ENCODE measurements around the gene MINDY2.
"Not testable (repeated sequence)": the region's sequence is repeated elsewhere in the genome, so short reads cannot be mapped to it uniquely, and the experiment has no call there.

Gene MINDY2

GRCh38 chr15:58752716-58753115, 18.4 kb upstream of the MINDY2 start:
- DNase-seq, result no peak

DNA sequence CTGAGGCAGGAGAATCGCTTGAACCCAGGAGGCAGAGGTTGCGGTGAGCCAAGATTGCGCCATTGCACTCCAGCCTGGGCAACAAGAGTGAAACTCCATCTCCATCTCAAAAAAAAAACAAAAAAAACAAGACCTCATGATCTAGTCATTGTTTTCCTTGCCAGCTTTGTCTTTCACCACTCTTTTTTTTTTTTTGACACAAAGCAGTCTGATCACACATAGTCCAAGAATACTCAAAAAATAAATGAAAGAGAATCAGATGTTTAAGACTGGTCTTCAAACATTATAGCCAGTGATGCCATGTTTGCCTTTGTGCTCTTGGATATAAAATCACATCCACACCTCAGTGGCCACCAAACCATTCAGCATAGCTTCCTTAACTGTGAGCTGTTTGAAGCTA, 15.8 kb upstream of the MINDY2 start:
- DNase-seq, result no peak

DNA sequence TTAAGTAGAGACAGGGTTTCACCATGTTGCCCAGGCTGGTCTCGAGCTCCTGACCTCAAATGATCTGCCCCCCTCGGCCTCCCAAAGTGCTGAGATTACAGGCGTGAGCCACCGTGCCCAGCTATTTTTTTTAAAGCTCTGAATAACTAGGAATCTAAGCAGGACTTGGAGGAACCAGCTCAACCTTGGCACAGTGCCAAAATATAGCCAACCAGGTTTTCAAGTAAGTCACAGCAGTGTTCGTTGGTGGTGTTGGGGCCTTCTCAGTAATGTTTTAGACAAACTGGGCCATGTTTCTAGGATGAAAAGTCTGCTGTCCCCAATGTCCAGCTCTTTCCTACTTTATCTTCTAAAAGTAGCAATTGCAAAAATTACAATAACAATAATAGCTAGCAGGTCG, 15.1 kb upstream of the MINDY2 start:
- no peak for DNase-seq

- DNase-seq, result no peak
Observed at GRCh38 chr15:58758141-58758540, 13.0 kb upstream of the MINDY2 start.

DNA sequence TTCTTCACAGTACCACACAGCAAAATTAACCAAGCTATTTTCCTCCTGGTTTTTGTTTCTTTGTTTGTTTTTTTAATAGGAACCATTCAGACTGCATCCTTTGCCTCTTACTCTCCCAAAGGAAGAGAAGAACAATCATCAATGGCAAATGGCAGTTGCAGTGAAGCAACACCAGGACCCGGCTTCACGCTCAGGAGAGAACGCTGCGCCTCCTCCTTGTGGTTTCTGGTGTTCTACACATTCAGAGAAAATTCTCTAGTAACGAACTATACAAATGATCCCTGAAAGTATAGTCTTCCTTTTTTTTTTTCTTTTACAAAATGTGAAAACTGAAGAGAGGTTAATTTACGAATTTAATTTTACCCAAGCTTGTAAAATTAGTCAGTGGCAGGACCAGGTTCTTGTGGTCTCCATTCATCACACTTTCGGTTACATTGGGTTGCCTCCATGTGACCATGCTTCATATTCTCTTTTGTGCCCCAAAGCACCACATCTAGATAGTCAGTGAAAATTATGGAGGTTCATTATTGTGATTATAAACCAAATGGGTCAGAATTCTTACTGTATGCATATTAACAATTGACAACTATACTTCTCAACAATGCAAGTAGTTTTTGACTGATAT, 10.6 kb upstream of the MINDY2 start:
- DNase-seq, result no peak

DNA sequence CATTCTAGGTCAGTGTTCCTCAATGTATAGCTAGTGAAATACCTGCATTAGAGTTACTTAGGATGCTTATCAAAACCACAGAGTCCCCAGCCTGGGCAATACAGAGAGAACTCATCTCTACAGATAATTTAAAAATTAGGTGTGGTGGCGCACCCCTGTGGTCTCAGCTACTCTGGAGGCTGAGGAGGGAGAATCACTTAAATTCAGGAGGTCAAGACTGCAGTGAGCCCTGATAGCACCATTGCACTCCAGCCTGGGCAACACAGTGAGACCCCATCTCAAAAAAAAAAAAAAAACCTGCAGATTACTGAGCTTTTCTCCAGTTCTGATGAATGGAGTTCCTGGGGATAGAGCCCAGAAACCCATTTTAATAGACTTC, 10.1 kb upstream of the MINDY2 start:
- no peak for DNase-seq

DNA sequence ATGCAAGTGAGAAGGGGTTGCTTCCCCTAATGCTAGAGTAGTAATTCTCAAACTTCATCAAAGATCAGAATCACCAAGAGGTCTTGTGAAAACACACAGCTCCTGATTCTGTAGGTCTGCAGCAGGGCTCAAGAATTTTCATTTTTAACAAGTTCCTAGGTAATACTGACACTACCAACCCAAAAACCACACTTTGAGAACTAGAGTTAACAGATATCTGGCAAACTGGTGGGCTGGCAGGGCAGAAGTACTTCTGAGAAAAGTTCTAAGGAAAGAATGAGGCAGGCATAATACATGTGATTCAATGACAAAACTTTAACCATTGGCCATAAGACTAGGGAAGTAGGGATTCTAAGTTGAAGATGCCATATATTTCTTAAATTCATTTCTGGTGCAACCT, 8.8 kb upstream of the MINDY2 start:
- DNase-seq, result no peak

DNA sequence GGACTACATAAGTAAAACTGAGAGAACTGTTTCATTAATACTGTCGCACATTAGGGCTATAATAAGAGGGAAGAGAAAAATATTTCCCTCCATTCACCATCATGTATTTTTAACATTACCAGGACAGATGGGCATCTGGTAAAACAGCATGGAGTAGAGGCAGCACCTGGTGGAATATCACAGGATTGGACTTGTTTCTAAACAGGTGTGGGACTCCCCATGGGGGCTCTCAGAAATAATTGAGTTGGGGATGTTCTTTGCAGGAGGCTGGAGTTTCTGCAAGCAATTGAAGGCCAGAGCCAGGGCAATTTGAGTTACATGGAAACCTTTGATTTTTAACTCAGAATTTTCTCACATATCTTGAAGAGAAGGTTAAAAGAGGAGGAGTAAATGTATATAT, 8.4 kb upstream of the MINDY2 start:
- DNase-seq, result peak; percentile 63

DNA sequence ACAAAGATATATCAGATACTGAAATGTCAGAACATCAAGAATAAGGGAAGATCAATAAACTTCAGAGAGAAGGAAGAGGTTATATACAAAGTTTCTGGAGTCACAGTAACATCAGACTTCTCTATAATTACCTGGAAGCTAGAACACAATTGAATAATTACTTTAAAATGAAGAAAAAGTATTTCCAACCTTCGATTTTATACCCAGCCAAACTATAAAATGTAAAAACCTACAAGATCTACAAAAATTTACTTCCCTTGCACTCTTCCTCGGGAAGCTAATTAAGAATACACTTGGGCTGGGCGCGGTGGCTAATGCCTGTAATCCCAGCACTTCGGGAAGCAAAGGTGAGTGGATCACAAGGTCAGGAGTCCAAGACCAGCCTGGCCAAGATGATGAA, 6.6 kb upstream of the MINDY2 start:
- DNase-seq, result no peak

- DNase-seq, result no peak
Observed at GRCh38 chr15:58766290-58766689, 4.8 kb upstream of the MINDY2 start.

DNA sequence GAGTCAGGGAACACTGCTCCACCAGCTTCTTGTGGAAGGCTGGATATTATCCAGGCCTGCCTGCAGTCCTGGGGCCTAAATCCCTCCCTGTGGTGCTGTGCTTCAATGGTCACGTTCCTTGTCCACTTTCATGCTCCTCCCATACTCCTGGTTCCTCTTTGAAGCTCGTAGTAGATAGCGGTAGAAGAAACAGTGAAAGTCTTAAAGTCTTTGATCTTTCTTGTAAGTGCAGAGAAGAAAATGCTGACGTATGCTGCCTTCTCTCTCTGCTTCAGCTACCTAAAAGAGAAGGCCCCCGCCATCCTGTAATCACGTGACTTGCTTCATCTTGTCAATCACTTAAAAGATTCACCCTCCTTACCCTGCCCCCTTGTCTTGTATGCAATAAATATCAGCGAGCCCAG, 2.5 kb upstream of the MINDY2 start:
- not testable (repeated sequence) for DNase-seq

- DNase-seq, result no peak
Observed at GRCh38 chr15:58770519-58770856, 614 bp upstream of the MINDY2 start.

DNA sequence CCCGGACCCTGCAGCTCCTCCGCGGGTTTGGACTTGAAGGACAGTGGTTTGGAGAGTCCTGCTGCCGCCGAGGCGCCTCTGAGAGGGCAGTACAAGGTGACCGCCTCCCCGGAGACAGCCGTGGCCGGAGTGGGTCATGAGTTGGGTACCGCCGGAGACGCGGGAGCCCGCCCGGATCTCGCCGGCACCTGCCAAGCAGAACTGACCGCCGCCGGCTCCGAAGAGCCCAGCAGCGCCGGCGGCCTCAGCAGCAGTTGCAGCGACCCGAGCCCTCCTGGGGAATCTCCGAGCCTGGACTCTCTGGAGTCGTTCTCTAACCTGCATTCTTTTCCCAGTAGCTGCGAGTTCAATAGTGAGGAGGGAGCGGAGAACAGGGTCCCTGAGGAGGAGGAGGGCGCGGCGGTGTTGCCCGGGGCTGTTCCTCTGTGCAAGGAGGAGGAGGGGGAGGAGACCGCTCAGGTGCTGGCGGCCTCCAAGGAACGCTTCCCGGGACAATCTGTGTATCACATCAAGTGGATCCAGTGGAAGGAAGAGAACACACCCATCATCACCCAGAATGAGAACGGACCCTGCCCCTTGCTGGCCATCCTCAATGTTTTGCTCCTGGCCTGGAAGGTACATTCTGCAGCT, 634 bp downstream of the MINDY2 start:
- no peak for DNase-seq

DNA sequence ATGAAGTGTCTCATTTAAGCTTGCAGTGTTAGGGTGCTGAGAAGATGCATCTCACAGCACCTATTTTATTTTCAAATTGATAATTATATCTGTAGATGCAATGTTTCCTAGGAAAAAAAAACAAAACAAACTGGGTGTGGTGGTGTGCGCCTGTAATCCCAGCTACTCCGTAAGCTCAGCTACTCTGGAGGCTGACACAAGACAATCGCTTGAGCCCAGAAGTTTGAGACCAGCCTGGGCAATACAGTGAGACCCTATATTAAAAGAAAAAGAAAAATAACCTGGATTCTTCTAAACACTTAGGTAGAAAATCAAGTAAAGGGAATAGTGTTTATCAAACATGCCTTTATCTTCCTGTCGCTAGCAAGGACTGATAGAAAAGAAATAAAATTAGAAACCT, 1.9 kb downstream of the MINDY2 start:
- no peak for DNase-seq

- no peak for DNase-seq
Observed at GRCh38 chr15:58775402-58775801, 4.3 kb downstream of the MINDY2 start.

GRCh38 chr15:58777107-58777506, 6.0 kb downstream of the MINDY2 start:
- DNase-seq, result no peak

- DNase-seq, result no peak
Observed at GRCh38 chr15:58779554-58779953, 8.5 kb downstream of the MINDY2 start.

DNA sequence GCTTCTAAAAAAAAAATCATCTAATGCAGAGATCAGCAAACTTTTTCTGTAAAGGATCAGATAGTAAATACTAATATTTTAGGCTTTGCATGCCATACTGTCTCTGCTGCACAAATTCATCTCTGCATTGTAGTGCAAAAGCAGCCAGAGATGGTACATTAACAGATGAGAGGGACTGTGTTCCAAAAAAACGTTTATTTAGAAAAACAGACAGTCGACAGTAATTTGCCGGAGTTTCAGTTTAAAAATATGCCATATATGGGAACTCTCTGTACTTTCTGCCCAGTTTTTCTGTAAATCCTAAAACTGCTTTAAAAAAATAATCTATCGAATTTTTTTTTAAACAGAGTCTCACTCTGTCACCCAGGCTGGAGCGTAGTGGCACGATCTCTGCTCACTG, 14.3 kb downstream of the MINDY2 start:
- no peak for DNase-seq

- DNase-seq, result no peak
Observed at GRCh38 chr15:58788056-58788710, 17.1 kb downstream of the MINDY2 start.

- no peak for DNase-seq
Observed at GRCh38 chr15:58793862-58794261, 22.8 kb downstream of the MINDY2 start.

DNA sequence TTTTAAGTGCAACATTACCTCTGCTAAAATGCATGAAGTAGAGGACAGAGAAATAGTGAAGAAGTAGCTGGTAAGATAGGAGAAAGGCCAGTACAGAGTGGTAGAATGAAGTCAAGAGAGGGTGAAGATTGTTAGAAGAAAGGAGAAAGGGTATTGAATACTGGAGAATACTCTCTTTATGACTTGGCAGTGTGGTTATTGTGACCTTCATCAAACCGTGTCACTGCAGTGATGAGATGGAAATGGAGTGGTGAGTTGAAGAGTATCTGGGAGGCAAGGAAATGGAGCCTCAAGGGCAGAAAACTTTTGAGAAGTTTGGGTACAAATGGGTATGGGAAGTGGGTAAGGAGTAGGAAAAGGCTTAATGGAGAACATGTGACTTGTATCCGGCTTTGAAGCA, 24.7 kb downstream of the MINDY2 start:
- DNase-seq, result no peak

GRCh38 chr15:58797505-58797904, 26.4 kb downstream of the MINDY2 start:
- no peak for DNase-seq

DNA sequence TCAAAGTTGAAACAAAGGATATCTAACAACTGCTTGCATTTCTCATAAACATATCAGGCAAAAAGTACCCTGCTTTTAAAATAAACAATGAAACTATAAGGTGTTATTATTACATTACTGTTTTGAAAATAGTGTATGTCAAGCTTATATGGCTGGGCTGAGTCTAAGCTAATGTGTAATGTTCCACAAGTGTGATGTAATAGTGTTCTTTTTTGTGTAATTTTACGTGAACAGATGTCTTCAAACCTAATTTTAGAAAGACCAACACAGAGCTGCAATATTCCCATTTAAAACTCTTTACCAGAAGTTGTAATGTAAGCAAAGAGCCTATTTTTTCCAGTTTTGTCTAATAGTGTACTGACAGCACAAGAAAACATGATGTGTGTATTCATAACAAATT, 34.0 kb downstream of the MINDY2 start:
- DNase-seq, result no peak

DNA sequence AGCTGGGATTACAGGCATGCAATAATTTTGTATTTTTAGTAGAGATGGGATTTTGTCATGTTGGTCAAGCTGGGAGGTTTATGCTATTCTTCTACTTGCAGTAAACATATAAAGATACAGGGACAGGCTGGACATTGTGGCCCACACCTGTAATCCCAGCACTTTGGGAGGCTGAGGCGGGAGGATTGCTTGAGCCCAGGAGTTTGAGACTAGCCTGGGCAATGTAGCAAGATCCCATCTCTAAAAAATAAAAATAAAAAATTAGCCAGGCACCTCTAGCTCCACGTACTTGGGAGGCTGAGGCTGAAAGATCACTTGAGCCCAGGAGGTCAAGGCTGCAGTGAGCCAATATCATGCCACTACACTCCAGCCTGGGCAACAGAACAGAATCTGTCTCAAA, 52.2 kb downstream of the MINDY2 start:
- not testable (repeated sequence) for DNase-seq

DNA sequence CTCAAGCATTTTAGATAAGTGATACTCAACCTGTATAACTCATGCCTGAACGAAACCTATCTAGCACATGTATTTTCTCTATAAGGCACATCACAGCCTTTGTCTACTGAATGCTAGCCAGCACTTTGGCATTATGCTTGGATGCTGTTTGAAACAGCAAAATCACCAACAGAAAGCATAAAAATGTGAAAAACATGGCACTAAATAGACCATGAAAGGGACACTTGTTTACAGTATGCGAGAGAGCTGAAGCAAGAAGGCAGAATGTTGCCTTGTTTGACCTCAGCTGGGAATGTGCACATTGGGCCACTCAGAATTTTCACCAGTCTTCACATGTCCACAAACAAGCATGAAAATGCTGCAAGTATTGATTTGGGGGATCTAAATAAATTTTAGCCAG, 59.5 kb downstream of the MINDY2 start:
- DNase-seq, result no peak
